ENCODE measurements around the gene NRARP.

DNA sequence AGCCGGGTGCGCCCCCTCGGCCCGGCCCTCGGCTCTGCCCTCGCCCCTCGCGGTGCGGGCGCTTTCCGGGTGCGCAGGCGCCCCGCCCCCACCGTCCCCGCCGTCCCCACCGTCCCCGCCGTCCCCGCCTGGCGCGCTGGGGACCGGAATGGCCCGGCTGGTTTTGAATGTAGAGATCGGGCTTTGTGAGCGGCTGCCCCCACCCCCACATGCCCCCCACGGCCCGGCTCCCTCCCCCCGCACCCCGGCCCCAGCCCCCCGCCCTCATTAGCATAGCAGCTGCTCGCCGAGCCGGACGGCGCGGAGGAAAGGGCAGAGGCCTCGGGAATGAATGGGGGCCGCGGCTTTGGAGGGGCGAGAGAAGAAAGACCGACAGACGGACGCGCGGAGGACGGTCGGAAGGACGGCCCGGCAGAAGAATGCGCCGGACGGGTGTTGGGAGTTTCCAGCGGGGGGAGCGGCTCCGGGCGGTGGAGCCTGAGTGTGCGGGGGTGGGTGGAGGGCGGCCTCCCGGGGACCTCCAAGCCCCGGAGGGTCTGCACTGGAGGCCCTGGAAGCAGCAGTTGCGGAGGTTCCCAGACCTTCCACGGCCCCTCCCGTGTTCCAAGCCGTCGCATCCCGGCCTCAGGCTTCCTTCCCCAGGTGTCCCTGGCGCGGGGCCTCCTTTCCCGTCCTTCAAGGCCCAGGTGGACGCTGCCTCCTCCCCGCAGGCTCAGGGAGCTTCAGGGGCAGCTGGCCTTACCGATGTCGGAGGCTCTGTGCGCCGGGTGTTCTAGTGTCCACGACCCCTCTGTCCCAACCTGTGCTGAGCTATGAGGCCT lies 6.0 kb downstream of the NRARP start:
- TF ChIP-seq, protein P1, sequence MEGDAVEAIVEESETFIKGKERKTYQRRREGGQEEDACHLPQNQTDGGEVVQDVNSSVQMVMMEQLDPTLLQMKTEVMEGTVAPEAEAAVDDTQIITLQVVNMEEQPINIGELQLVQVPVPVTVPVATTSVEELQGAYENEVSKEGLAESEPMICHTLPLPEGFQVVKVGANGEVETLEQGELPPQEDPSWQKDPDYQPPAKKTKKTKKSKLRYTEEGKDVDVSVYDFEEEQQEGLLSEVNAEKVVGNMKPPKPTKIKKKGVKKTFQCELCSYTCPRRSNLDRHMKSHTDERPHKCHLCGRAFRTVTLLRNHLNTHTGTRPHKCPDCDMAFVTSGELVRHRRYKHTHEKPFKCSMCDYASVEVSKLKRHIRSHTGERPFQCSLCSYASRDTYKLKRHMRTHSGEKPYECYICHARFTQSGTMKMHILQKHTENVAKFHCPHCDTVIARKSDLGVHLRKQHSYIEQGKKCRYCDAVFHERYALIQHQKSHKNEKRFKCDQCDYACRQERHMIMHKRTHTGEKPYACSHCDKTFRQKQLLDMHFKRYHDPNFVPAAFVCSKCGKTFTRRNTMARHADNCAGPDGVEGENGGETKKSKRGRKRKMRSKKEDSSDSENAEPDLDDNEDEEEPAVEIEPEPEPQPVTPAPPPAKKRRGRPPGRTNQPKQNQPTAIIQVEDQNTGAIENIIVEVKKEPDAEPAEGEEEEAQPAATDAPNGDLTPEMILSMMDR (IDR thresholded peaks at IDR 0.05; ENCODE audit: low read depth, low read length, poor library complexity, severe bottlenecking): no peak
- no peak for TF ChIP-seq EZH2phosphoT487 (IDR thresholded peaks at IDR 0.05; ENCODE audit: borderline replicate concordance, low read length)
